CD14-positive monocyte (primary cell): ENCODE results near the gene JMJD7. TPM values are rescaled to one million over a fixed set of nuclear protein-coding genes. Genes with fewer than 3 reads are reported as not detected.

Source experiments
- DNase-seq, 3 donors: peaks; one replicate each; pipeline ENCODE4 v3.0.0-alpha.2; 2011 to 2022
- H2AFZ ChIP-seq: 2 replicates; pipeline ENCODE4 v1.6.0; 2012; ENCODE audit warnings: mild to moderate bottlenecking, low read depth, low read length, inconsistent platforms; ENCODE audit not compliant: insufficient read depth, poor library complexity, severe bottlenecking
- H3K27ac ChIP-seq, 2 donors: 1 replicate in 1 of 2; 2 replicates in 1 of 2; pipeline ENCODE4 v1.5.1; 2012 to 2013; ENCODE audit warnings: low read length in 2 of 2, control low read depth in 1 of 2, inconsistent platforms in 1 of 2, low read depth in 1 of 2, mild to moderate bottlenecking in 1 of 2
- H3K27me3 ChIP-seq, 2 donors: one replicate each; pipeline versions ENCODE4 v1.6.0 to v1.6.1; 2011 to 2013; ENCODE audit warnings: low read length in 2 of 2; ENCODE audit not compliant: control insufficient read depth in 2 of 2, insufficient read depth in 2 of 2
- H3K36me3 ChIP-seq, 2 donors: replicated peaks in 1 of 2; 1 replicate in 1 of 2; 2 replicates in 1 of 2; pipeline versions ENCODE4 v1.5.1 to v1.6.1; 2012 to 2013; ENCODE audit warnings: low read length in 2 of 2, control low read depth in 1 of 2, inconsistent platforms in 1 of 2, mild to moderate bottlenecking in 1 of 2; ENCODE audit not compliant: insufficient read depth in 2 of 2, control insufficient read depth in 1 of 2
- H3K4me1 ChIP-seq, 2 donors: 1 replicate in 1 of 2; 2 replicates in 1 of 2; pipeline versions ENCODE4 v1.5.1 to v1.6.1; 2012 to 2013; ENCODE audit warnings: low read length in 2 of 2, control low read depth in 1 of 2, inconsistent platforms in 1 of 2, mild to moderate bottlenecking in 1 of 2, moderate library complexity in 1 of 2; ENCODE audit not compliant: insufficient read depth in 2 of 2, control insufficient read depth in 1 of 2
- H3K4me2 ChIP-seq: replicated peaks from 2 replicates; pipeline ENCODE3; 2012; ENCODE audit warnings: low read length, moderate library complexity, mild to moderate bottlenecking; ENCODE audit not compliant: poor library complexity, severe bottlenecking; ENCODE audit errors: extremely low read depth
- H3K4me3 ChIP-seq, 3 experiments: fragments of 200-600 bp in 1 of 3; sonication (generic) in 1 of 3; replicated peaks in 1 of 3; 1 replicate in 2 of 3; 2 replicates in 1 of 3; pipeline ENCODE4 v1.5.1; 2011 to 2013; ENCODE audit warnings: low read length in 3 of 3, mild to moderate bottlenecking in 3 of 3, control low read depth in 2 of 3, low read depth in 2 of 3, inconsistent platforms in 1 of 3, moderate library complexity in 1 of 3
- H3K79me2 ChIP-seq: 2 replicates; pipeline ENCODE4 v1.6.0; 2012; ENCODE audit warnings: mild to moderate bottlenecking, control low read depth, inconsistent platforms, low read length, moderate library complexity; ENCODE audit not compliant: insufficient read depth
- H3K9ac ChIP-seq: 2 replicates; pipeline ENCODE4 v1.6.0; 2017; ENCODE audit warnings: low read length, mild to moderate bottlenecking; ENCODE audit not compliant: insufficient read depth, poor library complexity, severe bottlenecking
- H3K9me3 ChIP-seq, 2 donors: replicated peaks in 1 of 2; 1 replicate in 1 of 2; 2 replicates in 1 of 2; pipeline versions ENCODE4 v1.5.1 to v1.6.1; 2012 to 2013; ENCODE audit warnings: low read length in 2 of 2, control low read depth in 1 of 2; ENCODE audit not compliant: control insufficient read depth in 1 of 2, insufficient read depth in 1 of 2
- H4K20me1 ChIP-seq: 2 replicates; pipeline ENCODE4 v1.6.0; 2012; ENCODE audit warnings: mild to moderate bottlenecking, low read length, control low read depth, moderate library complexity; ENCODE audit not compliant: insufficient read depth
- H3K27ac Mint-ChIP-seq, 7 donors: one replicate each; pipeline ENCODE4 v1.8.0; 2020; ENCODE audit warnings: mild to moderate bottlenecking in 7 of 7, mixed read lengths in 7 of 7, moderate library complexity in 6 of 7, inconsistent platforms in 2 of 7
- H3K27me3 Mint-ChIP-seq, 3 donors: one replicate each; pipeline ENCODE4 v1.8.0; 2021 to 2022; ENCODE audit warnings: low read depth in 3 of 3, mild to moderate bottlenecking in 3 of 3, mixed read lengths in 3 of 3, moderate library complexity in 3 of 3, inconsistent platforms in 1 of 3
- H3K36me3 Mint-ChIP-seq, 2 donors: one replicate each; pipeline ENCODE4 v1.8.0; 2020; ENCODE audit warnings: mixed read lengths in 2 of 2, inconsistent platforms in 1 of 2, mild to moderate bottlenecking in 1 of 2
- H3K4me1 Mint-ChIP-seq: one replicate; pipeline ENCODE4 v1.8.0; 2020; ENCODE audit warnings: mild to moderate bottlenecking, mixed read lengths
- H3K4me3 Mint-ChIP-seq, 2 donors: one replicate each; pipeline ENCODE4 v1.8.0; 2020; ENCODE audit warnings: mild to moderate bottlenecking in 2 of 2, mixed read lengths in 2 of 2, moderate library complexity in 1 of 2
- H3K9me3 Mint-ChIP-seq, 7 donors: one replicate each; pipeline ENCODE4 v1.8.0; 2020 to 2022; ENCODE audit warnings: mixed read lengths in 7 of 7, mild to moderate bottlenecking in 6 of 7, moderate library complexity in 6 of 7, inconsistent platforms in 2 of 7
- WGBS: methylation state at CpG from one replicate; pipeline ENCODE4 v1.1.5; 2013; ENCODE audit warnings: missing lambda C conversion rate; ENCODE audit not compliant: insufficient coverage; 5-methylcytosine and 5-hydroxymethylcytosine counted together
- intact Hi-C, 2 donors: fragments of 100-400 bp; cut with micrococcal nuclease; formaldehyde crosslinking; loops; one replicate each; pipeline versions ENCODE4 v1.15.0 to v1.15.1; 2023
- polyA plus RNA-seq, 3 donors: library from polyadenylated mRNA; depleted of rRNA in 1 of 3; unstranded in 2 of 3; stranded (reverse) in 1 of 3; fragments of 300-500 nt in 2 of 3; fragments of >200 nt in 1 of 3; fragmentation: Illumina TruSeq in 2 of 3; gene quantifications; 1 replicate in 2 of 3; 2 replicates in 1 of 3; pipeline ENCODE4 v1.2.3, GENCODE V29; 2012 to 2021
- TF ChIP-seq, protein P1 (sequence below): fragments of 200-600 bp; IDR thresholded peaks from one replicate; pipeline ENCODE4 v1.8.0; 2022; ENCODE audit warnings: antibody characterized with exemption, mild to moderate bottlenecking

Gene JMJD7
- polyA plus RNA-seq, 3 donors, result 11.3 to 18.8 (median 15.2) TPM

DNA sequence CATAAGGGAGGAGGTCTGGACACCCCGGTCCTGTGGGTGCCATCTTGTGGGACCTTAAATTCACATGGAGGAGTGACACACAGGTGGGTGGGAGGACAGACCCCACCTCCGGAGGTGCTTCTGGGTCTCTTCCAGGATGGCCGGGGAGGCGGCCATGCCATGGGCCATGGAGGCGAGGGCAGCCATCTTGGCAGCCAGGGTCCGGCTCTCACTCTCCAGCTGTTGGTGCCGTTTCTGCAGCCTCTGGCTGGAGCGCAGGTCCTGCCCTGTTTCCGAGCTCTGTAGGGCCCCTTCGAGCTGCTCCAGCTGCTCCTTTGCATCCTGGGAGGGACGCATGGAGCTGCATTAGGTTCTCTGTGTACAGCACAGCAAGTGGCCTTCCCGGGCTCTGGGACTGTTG, 46.8 kb downstream of the JMJD7 start:
- no peaks in the 10 kb centered on the region for H4K20me1 ChIP-seq
- Mint-ChIP-seq H3K27ac (no peak overlapping the region), H3K36me3 (no peaks in the 10 kb centered on the region), H3K9me3 (no peaks in the 10 kb centered on the region), H3K27me3 (peaks cover 6 to 10% (median 8%) of the 10 kb centered on the region in 3 donors), H3K4me3 (no peak overlapping the region), H3K4me1 (no peaks in the 10 kb centered on the region)
- intact Hi-C loops, result no loop called here
- no peak overlapping the region for H2AFZ ChIP-seq
- TF ChIP-seq, protein P1, sequence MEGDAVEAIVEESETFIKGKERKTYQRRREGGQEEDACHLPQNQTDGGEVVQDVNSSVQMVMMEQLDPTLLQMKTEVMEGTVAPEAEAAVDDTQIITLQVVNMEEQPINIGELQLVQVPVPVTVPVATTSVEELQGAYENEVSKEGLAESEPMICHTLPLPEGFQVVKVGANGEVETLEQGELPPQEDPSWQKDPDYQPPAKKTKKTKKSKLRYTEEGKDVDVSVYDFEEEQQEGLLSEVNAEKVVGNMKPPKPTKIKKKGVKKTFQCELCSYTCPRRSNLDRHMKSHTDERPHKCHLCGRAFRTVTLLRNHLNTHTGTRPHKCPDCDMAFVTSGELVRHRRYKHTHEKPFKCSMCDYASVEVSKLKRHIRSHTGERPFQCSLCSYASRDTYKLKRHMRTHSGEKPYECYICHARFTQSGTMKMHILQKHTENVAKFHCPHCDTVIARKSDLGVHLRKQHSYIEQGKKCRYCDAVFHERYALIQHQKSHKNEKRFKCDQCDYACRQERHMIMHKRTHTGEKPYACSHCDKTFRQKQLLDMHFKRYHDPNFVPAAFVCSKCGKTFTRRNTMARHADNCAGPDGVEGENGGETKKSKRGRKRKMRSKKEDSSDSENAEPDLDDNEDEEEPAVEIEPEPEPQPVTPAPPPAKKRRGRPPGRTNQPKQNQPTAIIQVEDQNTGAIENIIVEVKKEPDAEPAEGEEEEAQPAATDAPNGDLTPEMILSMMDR, result no peak
- H3K27ac ChIP-seq, result no peak overlapping the region
- no peaks in the 10 kb centered on the region for H3K4me1 ChIP-seq
- peaks cover 0 to 3% of the 10 kb centered on the region in 2 donors for H3K27me3 ChIP-seq
- H3K9me3 ChIP-seq, result no peaks in the 10 kb centered on the region
- WGBS, result 95% methylated on average over 11 of the region's 12 CpGs
- DNase-seq, result no peak
- H3K36me3 ChIP-seq, result no peaks in the 10 kb centered on the region
- H3K79me2 ChIP-seq, result no peaks in the 10 kb centered on the region
- no peak overlapping the region for H3K4me2 ChIP-seq
- no peak overlapping the region for H3K9ac ChIP-seq
- no peak overlapping the region for H3K4me3 ChIP-seq

DNA sequence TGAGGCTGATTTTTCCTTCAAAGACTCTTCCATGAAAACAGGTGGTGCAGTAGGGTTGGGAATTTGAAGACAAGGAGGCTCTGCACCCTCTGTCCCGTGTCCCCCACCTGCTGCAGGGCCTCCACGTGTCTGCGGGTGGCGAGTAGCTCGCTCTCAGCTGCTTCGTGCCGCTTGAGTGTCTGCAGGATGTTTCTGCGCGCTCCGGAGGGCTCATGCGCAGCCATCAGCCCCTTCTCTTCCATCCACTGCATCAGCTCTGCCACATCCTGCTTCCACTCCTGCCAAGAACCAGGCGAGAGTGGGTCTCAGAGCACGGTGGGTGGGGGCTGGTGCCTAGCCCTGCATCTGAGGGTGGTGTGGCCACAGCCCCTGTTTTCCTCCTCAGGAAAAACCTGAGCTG, 48.1 kb downstream of the JMJD7 start:
- Histone ChIP-seq H3K9ac (no peak overlapping the region), H3K27ac (no peak overlapping the region), H3K79me2 (no peaks in the 10 kb centered on the region), H3K4me3 (no peak overlapping the region), H2AFZ (no peak overlapping the region), H4K20me1 (no peaks in the 10 kb centered on the region), H3K4me2 (no peak overlapping the region), H3K27me3 (peaks cover 0 to 14% of the 10 kb centered on the region in 2 donors), H3K36me3 (no peaks in the 10 kb centered on the region), H3K4me1 (no peaks in the 10 kb centered on the region), H3K9me3 (no peaks in the 10 kb centered on the region)
- 78% methylated on average over 8 of the region's 13 CpGs for WGBS
- TF ChIP-seq, protein P1, result no peak
- Mint-ChIP-seq H3K27me3 (peaks cover 14 to 20% (median 16%) of the 10 kb centered on the region in 3 donors), H3K4me1 (no peaks in the 10 kb centered on the region), H3K36me3 (peaks cover 3 to 4% of the 10 kb centered on the region in 2 donors), H3K9me3 (no peaks in the 10 kb centered on the region), H3K27ac (peak overlapping the region in 2 of 7 donors; percentile 64 to 69), H3K4me3 (no peak overlapping the region)
- no peak for DNase-seq
- intact Hi-C loops, result no loop called here
